T-helper 22 cell (primary cell): Measurements from ENCODE around the gene STK32B.
"Not testable (repeated sequence)": the region's sequence is repeated elsewhere in the genome, so short reads cannot be mapped to it uniquely, and the experiment has no call there.

ENCODE experiments used
- DNase-seq: peaks from one replicate; pipeline ENCODE4 v3.0.0-alpha.2; 2020; ENCODE audit warnings: low read depth

The STK32B gene

GRCh38 chr4:5266991-5267390, 215.7 kb downstream of the STK32B start:
- no peak for DNase-seq

DNA sequence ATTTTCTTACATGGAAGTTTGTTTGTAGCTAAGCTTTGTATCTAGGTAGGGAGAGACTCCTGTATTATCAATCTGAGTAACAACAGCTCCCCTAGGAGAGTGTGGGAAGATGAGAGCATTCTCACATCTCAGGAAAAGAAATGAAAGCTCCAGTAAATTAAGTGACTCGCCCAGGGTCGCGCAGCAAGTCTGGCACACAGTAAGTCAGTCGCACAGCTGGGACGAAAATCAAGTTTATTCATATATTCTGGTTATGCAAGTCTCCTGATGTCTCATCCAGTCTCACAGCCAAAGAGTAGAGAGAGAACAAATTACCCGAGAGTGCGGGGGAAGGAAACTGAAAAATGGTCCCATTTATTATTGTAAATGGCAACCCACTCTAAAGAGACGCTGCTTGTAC, 216.1 kb downstream of the STK32B start:
- no peak for DNase-seq

DNA sequence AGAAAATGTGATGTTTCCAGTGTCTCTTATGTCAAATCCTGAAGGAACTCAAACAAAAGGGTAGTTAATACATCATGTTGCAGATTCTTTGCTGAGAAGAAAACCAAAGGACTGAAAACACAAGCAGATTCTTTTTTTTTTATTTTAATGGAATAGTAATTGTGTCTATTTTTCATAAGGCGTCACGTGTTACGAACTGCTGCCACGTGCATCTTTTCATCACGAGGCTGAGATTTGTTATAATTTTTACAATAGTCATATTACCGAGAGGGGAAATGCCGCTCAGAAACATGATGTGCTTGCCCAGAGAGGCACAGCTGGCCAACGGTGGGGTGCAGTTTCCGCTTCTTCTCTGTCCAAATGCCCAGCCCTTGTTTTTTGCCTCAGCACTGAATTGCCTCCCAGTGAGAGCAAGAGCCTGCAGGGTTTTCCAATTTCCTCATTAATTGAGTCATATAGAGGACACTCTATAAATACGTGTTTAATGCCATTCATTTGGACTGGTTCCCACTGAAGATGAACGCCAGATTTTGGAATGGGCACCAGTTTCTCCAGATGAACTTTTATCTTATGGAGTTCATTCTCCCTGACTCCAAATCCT, 225.3 kb downstream of the STK32B start:
- no peak for DNase-seq

DNA sequence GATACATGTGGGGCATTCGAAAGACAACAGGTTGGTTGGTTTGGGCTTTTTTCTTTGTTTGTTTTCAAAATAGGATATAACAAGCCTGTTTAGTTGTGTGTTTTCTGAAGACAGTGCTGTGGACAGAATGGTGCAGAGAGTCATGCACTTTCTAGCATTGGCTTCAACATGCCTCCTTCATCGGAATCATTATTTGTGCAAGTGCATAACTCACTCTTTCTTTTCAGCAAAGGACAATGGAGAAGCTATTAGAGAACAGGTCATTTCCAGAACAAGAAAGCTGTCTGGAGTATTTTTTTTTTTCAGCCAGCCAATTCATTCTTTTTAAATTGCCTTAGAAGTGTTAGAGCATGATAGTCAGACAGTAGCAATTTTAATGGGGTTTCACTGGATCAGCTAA, 225.8 kb downstream of the STK32B start:
- no peak for DNase-seq

GRCh38 chr4:5278213-5278612, 226.9 kb downstream of the STK32B start:
- no peak for DNase-seq

DNA sequence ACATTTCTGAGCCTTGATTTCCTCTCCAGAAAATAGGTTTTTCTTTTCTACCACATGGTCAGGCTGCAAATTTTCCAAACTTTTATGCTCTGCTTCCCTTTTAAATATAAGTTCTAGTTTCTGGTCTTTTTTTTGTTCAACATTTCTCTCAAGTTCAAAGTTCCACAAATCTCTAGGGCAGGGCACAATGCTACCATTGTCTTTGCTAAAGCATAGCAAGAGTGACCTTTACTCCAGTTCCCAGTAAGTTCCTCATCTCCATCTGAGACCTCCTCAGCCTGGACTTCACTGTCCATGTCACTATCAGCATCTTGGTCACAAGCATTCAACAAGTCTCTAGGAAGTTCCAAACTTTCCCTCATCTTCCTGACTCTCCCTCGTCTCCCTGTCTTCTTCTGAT, 228.8 kb downstream of the STK32B start:
- not testable (repeated sequence) for DNase-seq

DNA sequence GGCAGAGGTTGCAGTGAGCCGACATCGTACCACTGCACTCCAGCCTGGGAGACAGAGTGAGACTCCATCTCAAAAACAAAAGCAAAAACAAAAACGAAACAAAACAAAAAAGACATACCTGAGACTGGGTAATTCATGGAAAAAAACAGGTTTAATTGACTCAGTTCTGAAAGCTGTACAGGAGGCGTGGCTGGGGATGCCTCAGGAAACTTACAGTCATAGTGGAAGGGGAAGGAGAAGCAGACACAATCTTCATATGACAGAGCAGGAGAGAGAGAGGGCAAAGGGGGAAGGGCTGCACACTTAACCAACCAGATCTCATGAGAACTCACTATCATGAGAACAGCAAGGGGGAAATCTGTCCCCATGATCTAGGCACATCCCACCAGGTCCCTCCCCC, 229.5 kb downstream of the STK32B start:
- DNase-seq, result no peak

DNA sequence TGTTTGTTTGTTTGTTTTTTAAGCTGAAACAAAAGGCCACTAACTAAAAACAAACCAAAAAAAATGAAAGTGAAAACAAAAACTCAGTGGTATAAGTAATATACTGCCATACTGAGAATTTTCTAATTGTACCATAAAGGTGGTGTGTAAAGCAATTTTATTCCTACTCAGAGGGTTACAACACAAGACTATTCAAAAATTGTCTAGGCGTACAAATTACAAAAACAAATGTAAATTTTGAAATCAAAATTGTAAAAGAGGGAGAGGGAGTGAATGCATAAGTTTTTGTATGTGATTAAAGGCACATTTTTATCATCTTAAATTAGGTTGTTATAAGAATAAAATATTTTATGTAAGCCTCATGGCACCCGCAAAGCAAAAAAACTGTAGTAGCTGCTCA, 232.6 kb downstream of the STK32B start:
- no peak for DNase-seq

- no peak for DNase-seq
Measured at GRCh38 chr4:5284517-5284916, 233.2 kb downstream of the STK32B start.

- DNase-seq, result no peak
Measured at GRCh38 chr4:5292101-5292500, 240.8 kb downstream of the STK32B start.

DNA sequence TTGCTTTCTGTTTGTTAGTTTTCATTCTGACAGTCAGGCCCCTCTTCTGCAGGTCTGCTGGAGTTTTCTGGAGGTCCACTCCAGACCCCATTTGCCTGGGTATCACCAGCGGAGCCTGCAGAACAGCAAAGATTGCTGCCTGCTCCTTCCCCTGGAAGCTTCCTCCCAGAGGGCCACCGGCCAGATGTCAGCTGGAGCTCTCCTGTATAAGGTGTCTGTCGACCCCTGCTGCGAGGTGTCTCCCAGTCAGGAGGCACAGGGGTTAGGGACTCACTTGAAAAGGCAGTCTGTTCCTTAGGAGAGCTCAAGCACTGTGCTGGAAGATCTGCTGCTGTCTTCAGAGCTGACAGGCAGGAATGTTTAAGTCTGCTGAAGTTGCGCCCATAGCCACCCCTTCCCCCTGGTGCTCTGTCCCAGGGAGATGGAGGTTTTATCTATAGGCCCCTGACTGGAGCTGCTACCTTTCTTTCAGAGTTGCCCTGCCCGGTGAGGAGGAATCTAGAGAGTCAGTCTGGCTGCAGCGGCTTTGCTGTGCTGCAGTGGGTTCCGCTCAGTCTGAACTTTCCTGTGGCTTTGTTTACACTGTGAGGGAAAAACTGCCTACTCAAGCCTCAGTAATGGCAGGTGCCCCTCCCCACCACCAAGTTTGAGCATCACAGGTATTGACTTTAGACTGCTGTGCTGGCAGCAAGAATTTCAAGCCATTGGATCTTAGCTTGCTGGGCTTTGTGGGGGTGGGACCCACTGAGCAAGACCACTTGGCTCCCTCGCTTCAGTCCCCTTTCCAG, 246.9 kb downstream of the STK32B start:
- DNase-seq, result not testable (repeated sequence)

- DNase-seq, result no peak
Measured at GRCh38 chr4:5300283-5300682, 249.0 kb downstream of the STK32B start.

- no peak for DNase-seq
Measured at GRCh38 chr4:5307928-5308327, 256.6 kb downstream of the STK32B start.

GRCh38 chr4:5322321-5322720, 271.0 kb downstream of the STK32B start:
- DNase-seq, result no peak

GRCh38 chr4:5330339-5330989, 279.2 kb downstream of the STK32B start:
- DNase-seq, result no peak

DNA sequence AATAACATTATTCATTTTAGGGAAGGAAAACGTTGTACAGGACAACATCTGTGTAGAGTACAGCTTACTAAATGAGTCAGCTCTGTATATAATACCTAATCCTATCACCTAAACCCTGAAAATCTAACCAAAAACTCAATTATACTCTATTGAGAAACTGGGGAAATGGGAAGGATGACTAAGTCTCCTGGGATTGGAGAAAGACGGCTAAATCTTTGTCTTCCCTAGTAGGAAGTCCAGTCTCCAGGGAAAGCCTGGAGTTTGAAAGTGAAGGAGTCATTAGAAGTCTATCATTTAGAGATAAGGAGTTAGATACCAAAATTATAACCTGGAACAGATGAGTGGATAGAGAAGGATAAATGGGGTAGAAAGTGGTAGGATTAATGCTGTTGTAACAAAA, 286.5 kb downstream of the STK32B start:
- DNase-seq, result no peak

- no peak for DNase-seq
Measured at GRCh38 chr4:5338531-5338930, 287.3 kb downstream of the STK32B start.

DNA sequence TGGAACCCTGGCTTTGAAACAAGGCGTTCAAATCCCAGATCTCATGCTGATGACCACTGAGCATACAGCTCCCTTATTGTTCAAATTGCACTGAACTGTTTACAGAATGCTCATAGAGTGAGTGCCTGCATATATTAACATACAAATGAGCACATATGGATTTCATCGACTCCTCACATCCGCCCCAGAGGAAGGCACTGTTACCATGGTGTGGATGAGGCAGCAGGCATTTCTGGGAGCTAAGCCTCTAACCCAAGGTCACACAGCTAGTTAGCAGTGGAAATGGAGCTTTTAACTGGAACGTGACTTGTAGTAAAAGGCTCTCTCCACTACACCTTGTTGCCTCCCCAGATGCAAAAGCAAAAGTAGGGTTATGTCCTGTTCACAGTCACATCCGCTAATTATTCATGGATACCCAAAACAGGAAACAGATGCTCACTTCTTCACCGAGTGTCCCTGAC, 289.7 kb downstream of the STK32B start:
- DNase-seq, result no peak

DNA sequence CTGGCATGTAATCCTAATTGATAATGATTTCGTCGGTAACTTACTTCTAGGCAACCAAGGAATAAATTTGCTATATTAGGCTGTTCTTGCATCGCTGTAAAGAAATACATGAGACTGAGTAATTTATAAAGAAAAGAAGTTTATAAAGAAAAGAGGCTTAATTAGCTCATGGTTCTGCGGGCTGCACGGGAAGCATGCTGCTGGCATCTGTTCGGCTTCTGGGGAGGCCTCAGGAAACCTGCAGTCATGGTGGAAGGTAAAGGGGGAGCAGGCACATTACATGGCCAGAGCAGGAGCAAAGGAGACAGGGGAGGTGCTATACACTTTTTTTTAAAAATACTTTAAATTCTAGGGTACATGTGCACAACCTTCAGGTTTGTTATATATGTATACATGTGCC, 290.2 kb downstream of the STK32B start:
- DNase-seq, result no peak

- DNase-seq, result no peak
Measured at GRCh38 chr4:5355846-5356245, 304.6 kb downstream of the STK32B start.

DNA sequence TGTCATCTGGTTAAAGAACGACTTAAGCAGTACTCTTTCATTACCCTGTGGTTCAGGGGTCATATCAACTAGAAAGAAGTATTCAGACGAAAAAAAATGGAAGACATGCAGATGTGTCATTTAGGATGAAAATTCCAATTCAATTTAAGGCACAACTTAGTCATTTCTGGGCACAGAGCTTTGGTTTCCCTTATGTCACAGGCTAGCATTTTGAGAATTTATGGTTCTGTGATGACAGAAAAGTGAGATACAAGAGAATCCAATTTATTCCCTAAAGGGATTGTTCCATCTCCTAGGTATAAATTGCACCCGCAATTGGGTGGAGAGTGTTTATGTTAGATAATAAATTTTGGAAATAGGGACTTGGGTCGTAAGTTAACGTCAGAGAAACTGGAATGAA, 306.6 kb downstream of the STK32B start:
- no peak for DNase-seq

DNA sequence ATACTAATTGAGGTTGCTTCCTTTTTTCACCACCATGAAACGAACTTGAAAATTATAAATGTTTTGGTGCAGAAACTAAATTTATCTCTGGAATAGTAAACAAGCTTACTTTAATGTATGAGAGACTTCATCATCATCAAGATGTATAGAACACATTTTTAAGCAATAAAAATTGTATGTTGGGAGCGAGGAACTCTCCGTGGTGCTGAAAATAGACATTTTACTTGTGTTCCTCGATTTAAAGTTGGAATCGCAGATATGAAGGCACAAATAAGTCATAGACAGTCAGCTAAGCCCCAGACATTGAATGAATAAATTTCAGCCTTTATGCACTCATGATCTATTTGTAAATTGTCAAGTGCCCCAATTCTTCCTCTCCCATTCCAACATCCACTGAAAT, 310.7 kb downstream of the STK32B start:
- DNase-seq, result no peak

DNA sequence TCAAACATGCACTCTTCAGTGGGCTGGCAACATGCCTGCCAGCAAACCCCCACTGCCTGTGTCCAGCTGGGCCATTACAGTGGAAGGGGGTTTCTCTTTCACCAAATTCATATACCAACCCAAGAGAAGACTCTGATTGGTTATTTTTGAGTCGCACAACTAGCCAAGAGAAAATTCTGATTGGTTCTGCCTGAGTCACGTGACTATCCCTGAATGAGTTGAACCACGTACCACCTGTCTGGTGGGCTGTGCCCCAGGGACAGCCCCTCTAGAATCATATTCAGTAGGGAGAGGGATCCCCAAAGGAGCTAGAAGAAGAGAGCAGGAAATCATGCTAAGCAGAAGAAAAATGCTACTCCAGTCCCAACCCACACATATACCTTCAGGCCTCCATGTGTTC, 313.1 kb downstream of the STK32B start:
- DNase-seq, result no peak
